Caco-2 (cell line): ENCODE data around the gene STK40. TPM values are rescaled to one million over a fixed set of nuclear protein-coding genes. Genes with fewer than 3 reads are reported as not detected.
A peak's percentile ranks its signal among the peaks of the same experiment; 100 is the strongest.

ENCODE experiments used
- BruUV-seq: library from RNA; stranded (reverse); fragments of 400-500 nt; replicated peaks from 2 replicates; lab custom pipeline; 2021; lab: Mats Ljungman, UMichigan
- CTCF ChIA-PET: fragments of 300-600 bp; sonication (Branson Sonifier 250); formaldehyde crosslinking; loops from one replicate; lab custom pipeline; 2022; ENCODE audit warnings: antibody characterized with exemption; lab: Charles Lee
- POLR2A ChIA-PET: fragments of 300-600 bp; sonication (Branson Sonifier 250); formaldehyde crosslinking; loops from one replicate; lab custom pipeline; 2022; ENCODE audit warnings: antibody characterized with exemption; lab: Charles Lee
- DNase-seq, 2 experiments: peaks; one replicate each; pipeline versions ENCODE4 v3.0.0 to v3.0.0-alpha.2; 2020 to 2022
- H3K27me3 ChIP-seq: replicated peaks from 2 replicates; pipeline ENCODE4 v1.6.0; 2011; ENCODE audit warnings: low read length; ENCODE audit not compliant: control insufficient read depth, insufficient read depth
- H3K36me3 ChIP-seq: 2 replicates; pipeline ENCODE4 v1.5.1; 2011; ENCODE audit warnings: low read length; ENCODE audit not compliant: control insufficient read depth, insufficient read depth
- H3K4me1 ChIP-seq: fragments of 250-450 bp; sonication (Bioruptor Pico); 2 replicates; pipeline ENCODE4 v1.5.1; 2020; ENCODE audit warnings: mild to moderate bottlenecking
- H3K4me3 ChIP-seq: 2 replicates; pipeline ENCODE4 v1.5.1; 2011; ENCODE audit warnings: low read depth, mild to moderate bottlenecking, control low read depth, low read length
- H3K9me3 ChIP-seq: fragments of 250-450 bp; sonication (Bioruptor Pico); 2 replicates; pipeline ENCODE4 v1.5.1; 2020; ENCODE audit warnings: mild to moderate bottlenecking, moderate library complexity
- H3K27ac Mint-ChIP-seq: one replicate; pipeline ENCODE4 v1.8.0; 2022; ENCODE audit warnings: mixed read lengths; ENCODE audit not compliant: unreplicated experiment
- H3K27me3 Mint-ChIP-seq: one replicate; pipeline ENCODE4 v1.8.0; 2022; ENCODE audit warnings: mixed read lengths; ENCODE audit not compliant: insufficient read depth, unreplicated experiment
- H3K36me3 Mint-ChIP-seq: one replicate; pipeline ENCODE4 v1.8.0; 2022; ENCODE audit warnings: mild to moderate bottlenecking, mixed read lengths; ENCODE audit not compliant: insufficient read depth, unreplicated experiment
- H3K4me1 Mint-ChIP-seq: one replicate; pipeline ENCODE4 v1.8.0; 2022; ENCODE audit warnings: low read depth, mixed read lengths; ENCODE audit not compliant: unreplicated experiment
- H3K4me3 Mint-ChIP-seq: one replicate; pipeline ENCODE4 v1.8.0; 2022; ENCODE audit warnings: mild to moderate bottlenecking, moderate library complexity, mixed read lengths; ENCODE audit not compliant: unreplicated experiment
- H3K9me3 Mint-ChIP-seq: one replicate; pipeline ENCODE4 v1.8.0; 2022; ENCODE audit warnings: mixed read lengths; ENCODE audit not compliant: unreplicated experiment
- CTCF ChIP-seq, 2 experiments: fragments of 200-600 bp in 1 of 2; IDR thresholded peaks; 1 replicate in 1 of 2; 2 replicates in 1 of 2; pipeline versions ENCODE4 v1.5.1 to v1.8.0; 2011 to 2022; ENCODE audit warnings: antibody characterized with exemption in 1 of 2, control low read depth in 1 of 2, inconsistent platforms in 1 of 2, low read depth in 1 of 2, low read length in 1 of 2, mild to moderate bottlenecking in 1 of 2, moderate library complexity in 1 of 2; ENCODE audit not compliant: insufficient read depth in 1 of 2, severe bottlenecking in 1 of 2, unreplicated experiment in 1 of 2
- intact Hi-C: fragments of 100-400 bp; cut with micrococcal nuclease; formaldehyde crosslinking; loops from one replicate; pipeline ENCODE4 v1.10.0; 2022; ENCODE audit not compliant: unreplicated experiment
- total RNA-seq: library from RNA; stranded (reverse); gene quantifications from 2 replicates; pipeline ENCODE4 v1.2.3, GENCODE V29; 2022

STK40 gene
- total RNA-seq, 1 experiment from 2014 or later: 29.7 TPM

GRCh38 chr1:36326499-36326898 lies 59.2 kb downstream of the STK40 start:
- Histone ChIP-seq H3K27me3 (no peaks in the 10 kb centered on the region), H3K4me1 (peaks cover 6% of the 10 kb centered on the region; the same call in 1 of the 2 replicates), H3K9me3 (no peaks in the 10 kb centered on the region), H3K4me3 (no peak overlapping the region), H3K36me3 (no peaks in the 10 kb centered on the region)
- Mint-ChIP-seq H3K27me3 (peaks cover 5% of the 10 kb centered on the region), H3K27ac (no peak overlapping the region), H3K9me3 (no peaks in the 10 kb centered on the region), H3K36me3 (peaks cover 3% of the 10 kb centered on the region), H3K4me3 (peak overlapping the region; percentile 37), H3K4me1 (no peaks in the 10 kb centered on the region)
- no peak for TF ChIP-seq CTCF (IDR thresholded peaks at IDR 0.05; ENCODE audit: insufficient read depth in 1 of 2, low read depth in 1 of 2, low read length in 1 of 2, severe bottlenecking in 1 of 2, unreplicated experiment in 1 of 2)
- no TSS peak for BruUV-seq
- intact Hi-C loops: no loop called here
- ChIA-PET POLR2A (no interaction called here), CTCF (no interaction called here)
- DNase-seq: no peak

- Mint-ChIP-seq H3K4me3 (peak overlapping the region; percentile 66), H3K4me1 (no peaks in the 10 kb centered on the region), H3K9me3 (no peaks in the 10 kb centered on the region), H3K27me3 (no peaks in the 10 kb centered on the region), H3K27ac (no peak overlapping the region), H3K36me3 (peaks cover 6% of the 10 kb centered on the region)
- DNase-seq: no peak
- no TSS peak for BruUV-seq
- ChIA-PET POLR2A (interaction anchor here (1.4 kb wide), 1 partner anchor 18 kb away, joined by 9 read pairs; the partner anchor contains the start of gene SH3D21), CTCF (no interaction called here)
- no peak for TF ChIP-seq CTCF (IDR thresholded peaks at IDR 0.05; ENCODE audit: insufficient read depth in 1 of 2, low read depth in 1 of 2, low read length in 1 of 2, severe bottlenecking in 1 of 2, unreplicated experiment in 1 of 2)
- Histone ChIP-seq H3K27me3 (no peaks in the 10 kb centered on the region), H3K4me1 (peaks cover 6% of the 10 kb centered on the region; the same call in 1 of the 2 replicates), H3K4me3 (peak overlapping the region; percentile 46), H3K36me3 (no peaks in the 10 kb centered on the region), H3K9me3 (no peaks in the 10 kb centered on the region)
- intact Hi-C loops: no loop called here
Observed at GRCh38 chr1:36324353-36324703, 61.4 kb downstream of the STK40 start.

- H3K4me3 ChIP-seq: peak within 1 kb of the TSS; percentile 46
- Mint-ChIP-seq H3K27ac (no peak within 1 kb of the TSS), H3K36me3 (peaks cover 6% of the 10 kb centered on the region), H3K9me3 (no peaks in the 10 kb centered on the region), H3K4me3 (peak within 1 kb of the TSS; percentile 66), H3K27me3 (no peaks in the 10 kb centered on the region), H3K4me1 (no peaks in the 10 kb centered on the region)
- CTCF ChIA-PET: interaction anchor here (1.0 kb wide), 1 partner anchor 46 kb away, joined by 3 read pairs; no protein-coding TSS in a partner anchor
- H3K4me1 ChIP-seq: peaks cover 6% of the 10 kb centered on the region; the same call in 1 of the 2 replicates
- no peak for TF ChIP-seq CTCF (IDR thresholded peaks at IDR 0.05; ENCODE audit: insufficient read depth in 1 of 2, low read depth in 1 of 2, low read length in 1 of 2, severe bottlenecking in 1 of 2, unreplicated experiment in 1 of 2)
- intact Hi-C loops: no loop called here
- H3K27me3 ChIP-seq: no peaks in the 10 kb centered on the region
- H3K9me3 ChIP-seq: no peaks in the 10 kb centered on the region
- H3K36me3 ChIP-seq: no peaks in the 10 kb centered on the region
- DNase-seq: peak; percentile 61 to 71
- no TSS peak for BruUV-seq
- POLR2A ChIA-PET: interaction anchor here (1.4 kb wide), 1 partner anchor 17 kb away, joined by 9 read pairs; the partner anchor contains the start of gene SH3D21
Observed at GRCh38 chr1:36323636-36324352, 61.9 kb downstream of the STK40 start, which contains the start of gene EVA1B. TSS of gene EVA1B (minus strand) at chr1:36323645. CDS start at chr1:36323037, 608 bp downstream.
